ENCODE results near the gene NAT8.
"Not testable (repeated sequence)": the region's sequence is repeated elsewhere in the genome, so short reads cannot be mapped to it uniquely, and the experiment has no call there.

Gene NAT8

GRCh38 chr2:73630662-73631266 lies 11.5 kb downstream of the NAT8 start:
- DNase-seq = not testable (repeated sequence)

DNA sequence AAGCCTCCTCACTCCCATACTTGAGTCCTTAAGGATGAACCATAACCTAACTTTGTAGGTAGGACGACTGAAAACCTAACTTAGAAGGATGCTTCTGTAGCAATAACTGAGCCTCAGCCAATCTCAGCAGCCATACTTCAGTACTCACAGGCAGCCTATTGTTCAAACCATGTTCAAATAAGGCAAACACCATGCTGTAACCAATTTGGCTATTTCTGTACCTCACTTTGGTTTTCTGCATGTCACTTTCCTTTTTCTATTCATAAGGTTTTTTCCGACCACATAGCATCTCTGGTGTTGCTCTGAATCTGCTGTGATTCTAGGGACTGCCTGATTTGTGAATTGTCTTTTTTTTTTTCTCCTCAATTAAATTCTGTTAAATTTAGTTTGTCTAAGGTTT lies 13.7 kb downstream of the NAT8 start:
- not testable (repeated sequence) for DNase-seq

- not testable (repeated sequence) for DNase-seq
These were observed 16.0 kb downstream of the NAT8 start for GRCh38 chr2:73626237-73626636.

GRCh38 chr2:73624625-73625024 lies 17.6 kb downstream of the NAT8 start:
- not testable (repeated sequence) for DNase-seq

- not testable (repeated sequence) for DNase-seq
These were observed 18.2 kb downstream of the NAT8 start for GRCh38 chr2:73624036-73624435.

DNA sequence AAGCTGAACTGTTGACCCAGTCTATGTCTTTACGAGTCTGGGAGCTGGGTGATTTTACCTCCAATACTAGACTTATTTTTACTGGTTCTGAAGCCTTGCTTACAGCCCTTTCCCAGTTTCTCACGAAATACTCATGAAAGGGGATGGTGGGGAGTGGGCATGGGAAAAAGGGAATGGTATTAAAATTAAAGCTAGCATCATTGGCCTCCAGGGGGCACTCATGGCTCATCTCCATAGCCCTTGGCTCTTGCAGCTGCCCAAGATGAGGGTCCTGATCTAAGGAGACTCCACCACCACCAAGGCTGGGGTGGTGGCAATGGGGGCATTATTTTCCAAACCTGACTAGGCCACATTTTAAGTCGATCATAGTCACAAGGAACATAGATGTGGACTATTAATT lies 22.3 kb downstream of the NAT8 start:
- DNase-seq = not testable (repeated sequence)

DNA sequence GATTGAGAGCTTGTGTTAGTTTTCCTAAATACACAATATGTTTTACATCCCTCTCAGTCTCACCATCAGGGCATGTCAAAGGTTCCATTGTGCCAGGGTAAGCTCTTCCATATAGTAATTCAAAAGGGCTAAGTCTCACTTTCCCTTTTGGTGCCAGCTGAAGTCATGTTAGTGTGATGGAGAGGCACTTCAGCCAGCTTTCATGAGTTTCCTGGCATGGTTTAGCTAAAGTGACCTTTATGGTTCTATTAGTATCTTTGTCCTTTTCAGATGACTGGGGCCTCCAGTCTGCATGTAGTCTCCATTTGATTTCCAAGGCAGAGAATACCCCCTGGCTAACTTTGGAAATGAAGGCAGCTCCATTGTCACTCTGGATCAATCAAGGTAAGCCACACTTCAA lies 27.2 kb downstream of the NAT8 start:
- DNase-seq = no peak

GRCh38 chr2:73614105-73614504 lies 28.1 kb downstream of the NAT8 start:
- DNase-seq = no peak

GRCh38 chr2:73611867-73612266 lies 30.4 kb downstream of the NAT8 start:
- DNase-seq = no peak

- no peak for DNase-seq
These were observed 31.0 kb downstream of the NAT8 start for GRCh38 chr2:73611193-73611592.

- DNase-seq = no peak
These were observed 32.1 kb downstream of the NAT8 start for GRCh38 chr2:73610111-73610510.

DNA sequence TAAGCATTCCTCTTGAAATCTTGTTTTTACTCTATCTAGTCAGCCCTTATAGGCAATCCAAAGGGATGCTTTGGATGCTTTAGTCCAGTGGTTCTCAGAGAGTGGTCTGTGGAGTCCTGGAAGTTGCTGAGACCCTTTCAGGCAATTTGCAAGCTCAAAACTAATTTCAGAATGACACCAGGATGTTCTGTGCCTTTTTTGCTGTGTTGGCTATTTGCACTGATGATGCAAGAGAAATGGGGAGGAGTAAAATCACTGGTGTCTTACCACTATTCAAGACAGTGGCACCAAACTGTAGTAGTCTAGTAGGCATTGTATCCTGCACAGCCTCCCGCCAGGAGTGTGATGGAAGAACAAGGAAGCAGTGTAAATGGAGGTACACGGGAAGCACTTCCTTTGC lies 37.6 kb downstream of the NAT8 start:
- not testable (repeated sequence) for DNase-seq

DNA sequence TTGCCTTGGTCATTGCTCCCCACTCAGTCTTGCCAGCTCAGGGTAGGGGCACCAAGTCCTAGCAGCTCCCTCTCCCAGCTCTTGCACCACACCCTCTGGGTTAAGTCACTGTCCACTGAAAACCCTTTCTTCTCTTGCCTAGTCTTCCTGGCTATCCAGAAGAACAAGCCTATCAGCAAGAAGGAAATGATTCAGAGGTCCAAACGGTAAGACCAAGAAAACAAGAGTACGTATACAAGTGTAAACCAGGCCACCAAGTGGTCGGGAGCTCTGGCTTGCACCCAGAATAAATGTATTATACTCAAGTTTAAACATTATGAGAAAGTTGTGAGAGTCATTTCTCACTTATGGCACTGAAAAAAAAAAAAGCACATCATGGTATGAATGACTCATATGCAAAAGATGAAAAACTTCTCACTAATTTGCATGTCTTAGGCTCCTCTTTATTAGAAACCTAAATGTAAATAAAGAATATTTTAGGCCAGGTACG lies 39.1 kb downstream of the NAT8 start:
- not testable (repeated sequence) for DNase-seq

- DNase-seq = no peak
These were observed 40.4 kb downstream of the NAT8 start for GRCh38 chr2:73601780-73602179.

DNA sequence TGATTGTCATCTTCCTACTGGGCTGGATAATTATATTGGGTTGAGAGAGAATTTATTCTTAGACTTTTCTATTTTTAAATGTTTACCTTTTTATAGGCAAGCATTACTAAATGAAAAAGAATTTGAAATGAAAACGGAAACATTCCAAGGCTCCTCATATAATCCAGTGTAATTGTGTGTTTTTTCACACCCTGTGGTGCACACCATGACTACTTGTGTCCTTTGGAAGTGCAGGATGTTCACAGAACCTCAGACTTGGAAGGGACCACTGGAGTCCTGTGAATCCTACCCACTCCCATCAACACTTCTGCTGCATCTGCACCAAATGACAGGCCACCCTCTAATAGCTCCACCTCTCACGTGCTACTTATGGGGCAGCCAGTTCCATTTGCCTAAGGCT lies 48.0 kb downstream of the NAT8 start:
- DNase-seq = no peak

DNA sequence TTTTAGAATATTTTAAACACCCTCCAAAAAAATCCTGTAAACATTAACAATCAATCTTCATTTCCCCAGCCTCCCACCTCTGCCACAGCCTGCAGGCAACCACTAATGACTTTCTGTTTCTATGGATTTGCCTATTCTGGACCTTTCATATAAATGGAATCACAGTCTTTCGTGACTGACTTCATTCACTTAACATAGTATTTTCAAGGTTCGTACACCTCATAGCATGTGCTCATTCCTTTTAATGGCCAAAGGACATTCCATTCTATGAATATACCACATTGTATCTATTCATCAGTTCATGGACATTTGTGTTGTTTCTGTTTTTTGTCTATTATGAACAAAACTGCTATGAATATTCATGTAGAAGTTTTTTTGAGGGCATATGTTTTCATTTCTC lies 48.5 kb downstream of the NAT8 start:
- DNase-seq = no peak

All from CD4-positive, alpha-beta T cell treated with Interferon gamma for 1 hour (primary cell).